HEK293 (cell line): ENCODE data around the gene ITK.

Experiments
- CTCF ChIA-PET: fragments of 350-600 bp; formaldehyde crosslinking; extraction: SDS; loops from one replicate; lab custom pipeline; 2021; ENCODE audit warnings: antibody characterized with exemption; lab: Yijun Ruan, JAX
- POLR2A ChIA-PET: fragments of 300-600 bp; formaldehyde crosslinking; extraction: SDS; loops from one replicate; lab custom pipeline; 2020; ENCODE audit warnings: antibody characterized with exemption, inconsistent platforms; lab: Yijun Ruan, JAX
- H3K27ac ChIP-seq: fragments of 200-500 bp; sonication (Bioruptor generic); 2 replicates; pipeline ENCODE4 v1.5.1; 2014; ENCODE audit warnings: low read depth, low read length, control low read depth, inconsistent platforms; ENCODE audit errors: extremely low read depth
- H3K36me3 ChIP-seq, 2 experiments: fragments of 200-500 bp in 1 of 2; sonication (Bioruptor generic) in 1 of 2; 1 replicate in 1 of 2; 2 replicates in 1 of 2; pipeline ENCODE4 v1.5.1; 2014 to 2017; ENCODE audit warnings: inconsistent platforms in 2 of 2, low read length in 2 of 2; ENCODE audit not compliant: control insufficient read depth in 2 of 2, insufficient read depth in 1 of 2
- H3K4me1 ChIP-seq: fragments of 200-500 bp; sonication (Bioruptor generic); 2 replicates; pipeline ENCODE4 v1.5.1; 2014; ENCODE audit warnings: mild to moderate bottlenecking, low read length, inconsistent platforms; ENCODE audit not compliant: control insufficient read depth, insufficient read depth
- H3K4me3 ChIP-seq: 2 replicates; pipeline ENCODE4 v1.5.1; 2011; ENCODE audit warnings: low read depth, mild to moderate bottlenecking, control low read depth, low read length, moderate library complexity
- H3K9me3 ChIP-seq: fragments of 200-500 bp; sonication (Bioruptor generic); 2 replicates; pipeline ENCODE4 v1.5.1; 2014; ENCODE audit warnings: low read depth, low read length, inconsistent platforms; ENCODE audit not compliant: control insufficient read depth, insufficient read depth
- GLI4 ChIP-seq: fragments of 450-650 bp; formaldehyde crosslinking; IDR thresholded peaks from 2 replicates; pipeline ENCODE4 v1.5.1; 2016; ENCODE audit warnings: missing biosample characterization, missing genetic modification characterization
- GLIS2 ChIP-seq: fragments of 450-650 bp; formaldehyde crosslinking; IDR thresholded peaks from 2 replicates; pipeline ENCODE4 v1.5.1; 2016; ENCODE audit warnings: missing biosample characterization, missing genetic modification characterization
- HOXD13 ChIP-seq: sonication (generic); formaldehyde crosslinking; IDR thresholded peaks from 2 replicates; pipeline ENCODE4 v1.8.0; 2022; ENCODE audit warnings: missing genetic modification reagents, borderline replicate concordance
- KLF8 ChIP-seq: fragments of 450-650 bp; formaldehyde crosslinking; IDR thresholded peaks from 2 replicates; pipeline ENCODE4 v1.5.1; 2016; ENCODE audit warnings: missing biosample characterization, missing genetic modification characterization
- OSR2 ChIP-seq: fragments of 450-650 bp; formaldehyde crosslinking; IDR thresholded peaks from 2 replicates; pipeline ENCODE4 v1.5.1; 2016; ENCODE audit warnings: missing biosample characterization, missing genetic modification characterization
- PRDM4 ChIP-seq: fragments of 450-650 bp; formaldehyde crosslinking; IDR thresholded peaks from 2 replicates; pipeline ENCODE4 v1.5.1; 2017; ENCODE audit warnings: missing biosample characterization, missing genetic modification characterization
- SETDB1 ChIP-seq: IDR thresholded peaks from one replicate; pipeline ENCODE4 v1.6.1; 2017; ENCODE audit warnings: mild to moderate bottlenecking, low read length, moderate library complexity, mixed read lengths; ENCODE audit not compliant: insufficient read length
- ZBTB20 ChIP-seq: fragments of 450-650 bp; formaldehyde crosslinking; IDR thresholded peaks from 2 replicates; pipeline ENCODE4 v1.5.1; 2016; ENCODE audit warnings: missing biosample characterization, missing genetic modification characterization
- ZNF26 ChIP-seq: fragments of 450-650 bp; formaldehyde crosslinking; IDR thresholded peaks from 2 replicates; pipeline ENCODE4 v1.5.1; 2016; ENCODE audit warnings: missing biosample characterization, missing genetic modification characterization
- ZNF37A ChIP-seq: fragments of 450-650 bp; IDR thresholded peaks from 2 replicates; pipeline ENCODE4 v1.5.1; 2018; ENCODE audit warnings: missing biosample characterization, missing genetic modification characterization
- ZNF423 ChIP-seq: fragments of 450-650 bp; formaldehyde crosslinking; IDR thresholded peaks from 2 replicates; pipeline ENCODE4 v1.5.1; 2016; ENCODE audit warnings: missing biosample characterization, missing genetic modification characterization
- ZNF426 ChIP-seq: fragments of 450-650 bp; formaldehyde crosslinking; IDR thresholded peaks from 2 replicates; pipeline ENCODE4 v1.5.1; 2017; ENCODE audit warnings: missing biosample characterization, missing genetic modification characterization, mild to moderate bottlenecking, inconsistent platforms, moderate library complexity
- ZNF449 ChIP-seq: fragments of 450-650 bp; formaldehyde crosslinking; IDR thresholded peaks from 2 replicates; pipeline ENCODE4 v1.5.1; 2017; ENCODE audit warnings: missing biosample characterization, mild to moderate bottlenecking, missing genetic modification characterization, moderate library complexity
- ZNF488 ChIP-seq: fragments of 450-650 bp; formaldehyde crosslinking; IDR thresholded peaks from 2 replicates; pipeline ENCODE4 v1.5.1; 2016; ENCODE audit warnings: missing biosample characterization, missing genetic modification characterization
- ZNF510 ChIP-seq: fragments of 450-650 bp; formaldehyde crosslinking; IDR thresholded peaks from 2 replicates; pipeline ENCODE4 v1.5.1; 2018; ENCODE audit warnings: mild to moderate bottlenecking, missing genetic modification characterization, missing biosample characterization; ENCODE audit not compliant: insufficient replicate concordance
- ZNF529 ChIP-seq: fragments of 450-650 bp; formaldehyde crosslinking; IDR thresholded peaks from 2 replicates; pipeline ENCODE4 v1.5.1; 2017; ENCODE audit warnings: missing genetic modification characterization, missing biosample characterization; ENCODE audit not compliant: insufficient replicate concordance
- ZNF585B ChIP-seq: fragments of 450-650 bp; formaldehyde crosslinking; IDR thresholded peaks from 2 replicates; pipeline ENCODE4 v1.5.1; 2016; ENCODE audit warnings: missing biosample characterization, missing genetic modification characterization
- ZNF596 ChIP-seq: fragments of 450-650 bp; IDR thresholded peaks from 2 replicates; pipeline ENCODE4 v1.5.0; 2018; ENCODE audit warnings: missing biosample characterization, mild to moderate bottlenecking, missing genetic modification characterization, moderate library complexity
- ZNF600 ChIP-seq: fragments of 450-650 bp; formaldehyde crosslinking; IDR thresholded peaks from 2 replicates; pipeline ENCODE4 v1.5.1; 2016; ENCODE audit warnings: missing biosample characterization, missing genetic modification characterization
- ZNF621 ChIP-seq: fragments of 450-650 bp; formaldehyde crosslinking; IDR thresholded peaks from 2 replicates; pipeline ENCODE4 v1.5.1; 2017; ENCODE audit warnings: missing biosample characterization, missing genetic modification characterization
- ZNF626 ChIP-seq: fragments of 450-650 bp; sonication (Bioruptor Pico); formaldehyde crosslinking; IDR thresholded peaks from 2 replicates; pipeline ENCODE4 v1.5.1; 2018; ENCODE audit warnings: missing biosample characterization, missing genetic modification characterization, inconsistent platforms
- ZNF660 ChIP-seq: fragments of 450-650 bp; IDR thresholded peaks from 2 replicates; pipeline ENCODE4 v1.5.1; 2018; ENCODE audit warnings: missing biosample characterization, mild to moderate bottlenecking, missing genetic modification characterization
- ZNF692 ChIP-seq: fragments of 450-650 bp; formaldehyde crosslinking; IDR thresholded peaks from 2 replicates; pipeline ENCODE4 v1.5.1; 2016; ENCODE audit warnings: missing biosample characterization, missing genetic modification characterization
- TF ChIP-seq, protein P1 (sequence below): sonication (generic); formaldehyde crosslinking; IDR thresholded peaks from 2 replicates; pipeline ENCODE4 v1.8.1; 2022; ENCODE audit warnings: mild to moderate bottlenecking, moderate library complexity, missing genetic modification reagents

The ITK gene

DNA sequence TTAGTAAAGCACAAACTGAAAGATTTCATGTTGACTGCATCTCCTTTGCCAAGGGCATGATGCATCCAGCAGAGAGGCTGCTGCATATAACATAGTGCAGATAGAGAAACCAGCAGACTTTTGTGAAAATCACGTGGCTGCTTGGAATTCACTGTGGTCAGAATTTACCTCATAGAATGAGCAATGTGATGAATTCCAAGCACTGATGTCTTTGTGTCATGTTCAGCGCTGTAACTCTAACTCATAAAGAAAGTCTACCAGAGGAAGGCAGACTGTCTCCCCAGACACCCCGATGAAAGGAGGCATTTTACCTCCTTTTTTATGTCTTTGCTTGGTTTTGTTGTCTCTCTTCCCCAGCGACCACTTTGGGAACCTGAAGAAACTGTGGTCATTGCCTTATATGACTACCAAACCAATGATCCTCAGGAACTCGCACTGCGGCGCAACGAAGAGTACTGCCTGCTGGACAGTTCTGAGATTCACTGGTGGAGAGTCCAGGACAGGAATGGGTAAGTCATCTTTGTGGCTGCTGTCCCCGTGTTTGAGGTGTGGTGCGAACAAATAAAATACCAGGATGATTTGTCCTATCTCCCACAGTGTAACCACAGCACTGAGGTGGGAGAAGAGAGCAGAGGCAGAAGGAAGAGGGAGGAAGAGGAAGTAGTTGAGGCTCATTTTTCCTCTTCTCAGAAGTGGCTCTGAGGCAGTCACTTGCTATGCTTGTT is 42.0 kb downstream of the ITK start:
- Histone ChIP-seq H3K36me3 (no peaks in the 10 kb centered on the region), H3K4me1 (no peaks in the 10 kb centered on the region), H3K4me3 (no peak overlapping the region), H3K27ac (no peak overlapping the region), H3K9me3 (no peaks in the 10 kb centered on the region)
- TF ChIP-seq ZNF510 (tag by site-specific recombination) (no peak), ZNF37A (tag by site-specific recombination) (no peak), ZNF692 (no peak), ZNF660 (tag by site-specific recombination) (no peak), OSR2 (tag by site-specific recombination) (no peak), ZNF600 (tag by site-specific recombination) (no peak), SETDB1 (no peak), ZNF488 (tag by site-specific recombination) (no peak), ZNF585B (tag by site-specific recombination) (no peak), PRDM4 (tag by site-specific recombination) (no peak), GLI4 (no peak)
- ChIA-PET POLR2A (no interaction called here), CTCF (interaction anchor here (0.6 to 0.9 kb wide), 2 partner anchors 31 to 196 kb away, joined by 3 to 5 read pairs; no protein-coding TSS in a partner anchor)

DNA sequence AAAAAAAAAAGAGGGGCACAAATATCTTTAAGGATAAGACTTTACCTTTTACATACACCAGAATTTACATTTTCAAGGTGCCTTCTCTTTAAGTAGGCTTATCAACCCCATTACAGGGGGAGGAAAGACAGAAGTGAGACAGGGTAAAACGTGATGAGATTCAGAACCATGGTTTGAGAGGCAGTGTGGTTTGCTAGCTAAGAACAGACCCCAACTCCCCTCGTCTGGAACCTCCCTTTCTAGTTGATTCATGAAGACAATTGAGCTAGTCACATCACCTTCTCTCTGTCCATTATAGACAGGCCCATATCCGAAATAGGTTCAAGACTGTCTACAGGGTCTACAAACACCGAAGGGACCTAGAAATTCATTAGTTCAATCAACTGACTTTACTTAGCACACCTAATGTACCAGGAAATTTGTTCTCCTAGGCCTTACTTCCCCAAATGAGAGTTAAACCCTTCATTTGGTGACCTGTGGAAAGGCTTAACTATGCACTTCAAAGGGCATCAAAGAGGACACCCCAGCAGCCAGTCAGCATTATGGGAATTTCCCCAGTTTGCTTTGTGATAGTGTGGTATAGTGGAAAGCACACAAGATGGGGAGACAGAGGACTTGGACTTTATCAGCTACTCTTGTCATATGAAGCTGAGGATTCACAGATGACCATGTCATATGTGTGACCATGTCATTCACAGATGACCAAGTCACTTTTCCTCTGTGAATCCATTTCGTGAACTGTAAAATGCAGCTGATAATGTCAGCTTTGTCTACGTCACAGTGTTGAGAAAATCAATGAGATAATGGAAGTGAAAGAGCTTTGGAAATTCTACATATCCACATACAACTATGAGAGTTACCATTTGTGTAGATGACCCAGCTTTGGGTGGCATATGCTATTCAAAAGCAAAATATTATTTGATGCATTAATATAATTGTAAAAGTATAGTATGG is 45.1 kb downstream of the ITK start:
- Histone ChIP-seq H3K36me3 (no peaks in the 10 kb centered on the region), H3K27ac (no peak overlapping the region), H3K4me3 (no peak overlapping the region), H3K4me1 (no peaks in the 10 kb centered on the region), H3K9me3 (no peaks in the 10 kb centered on the region)
- ChIA-PET CTCF (interaction anchor here (0.8 kb wide), 1 partner anchor 18 kb away, joined by 3 read pairs; no protein-coding TSS in a partner anchor), POLR2A (interaction anchor here (0.5 kb wide), 1 partner anchor 510 kb away, joined by 4 read pairs; no protein-coding TSS in a partner anchor)
- no peak for TF ChIP-seq ZNF26 (tag by site-specific recombination)
- TF ChIP-seq KLF8: no peak
- TF ChIP-seq ZBTB20 (tag by site-specific recombination): no peak
- TF ChIP-seq ZNF426 (tag by site-specific recombination): no peak
- no peak for TF ChIP-seq ZNF529 (tag by site-specific recombination)
- TF ChIP-seq ZNF626 (tag by site-specific recombination): no peak
- TF ChIP-seq, protein P1, sequence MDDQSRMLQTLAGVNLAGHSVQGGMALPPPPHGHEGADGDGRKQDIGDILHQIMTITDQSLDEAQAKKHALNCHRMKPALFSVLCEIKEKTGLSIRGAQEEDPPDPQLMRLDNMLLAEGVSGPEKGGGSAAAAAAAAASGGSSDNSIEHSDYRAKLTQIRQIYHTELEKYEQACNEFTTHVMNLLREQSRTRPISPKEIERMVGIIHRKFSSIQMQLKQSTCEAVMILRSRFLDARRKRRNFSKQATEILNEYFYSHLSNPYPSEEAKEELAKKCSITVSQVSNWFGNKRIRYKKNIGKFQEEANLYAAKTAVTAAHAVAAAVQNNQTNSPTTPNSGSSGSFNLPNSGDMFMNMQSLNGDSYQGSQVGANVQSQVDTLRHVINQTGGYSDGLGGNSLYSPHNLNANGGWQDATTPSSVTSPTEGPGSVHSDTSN (CRISPR knock-in tag): no peak
- TF ChIP-seq ZNF596 (tag by site-specific recombination): no peak
- TF ChIP-seq ZNF423 (tag by site-specific recombination): no peak
- no peak for TF ChIP-seq HOXD13 (CRISPR knock-in tag)
- no peak for TF ChIP-seq ZNF449
- no peak for TF ChIP-seq ZNF621 (tag by site-specific recombination)
- TF ChIP-seq GLIS2: no peak
